KMS-11 (cell line): ENCODE results near the gene PAK6.

Experiments used
- H2AFZ ChIP-seq: fragments of 200-600 bp; sonication (generic); 2 replicates; pipeline ENCODE4 v1.6.1; 2016; ENCODE audit warnings: antibody characterized with exemption, mixed run types, low read depth
- H3K27ac ChIP-seq: fragments of 200-600 bp; sonication (generic); 2 replicates; pipeline ENCODE4 v1.6.1; 2016; ENCODE audit warnings: mild to moderate bottlenecking, mixed run types
- H3K27me3 ChIP-seq: fragments of 200-600 bp; sonication (generic); 2 replicates; pipeline ENCODE4 v1.6.1; 2017; ENCODE audit warnings: mild to moderate bottlenecking, low read depth, mixed run types, moderate library complexity; ENCODE audit not compliant: insufficient read depth
- H3K36me3 ChIP-seq: fragments of 200-600 bp; sonication (generic); 2 replicates; pipeline ENCODE4 v1.6.1; 2017; ENCODE audit warnings: mild to moderate bottlenecking, mixed run types; ENCODE audit not compliant: insufficient read depth
- H3K4me1 ChIP-seq: fragments of 200-600 bp; sonication (generic); 2 replicates; pipeline ENCODE4 v1.6.1; 2016; ENCODE audit warnings: mild to moderate bottlenecking, low read depth, mixed run types; ENCODE audit not compliant: poor library complexity, severe bottlenecking
- H3K4me2 ChIP-seq: fragments of 200-600 bp; sonication (generic); 2 replicates; pipeline ENCODE4 v1.7.0; 2016; ENCODE audit warnings: mild to moderate bottlenecking, mixed run types
- H3K4me3 ChIP-seq: fragments of 200-600 bp; sonication (generic); IDR thresholded peaks from 2 replicates; pipeline ENCODE4 v1.6.1; 2017; ENCODE audit warnings: low read depth, low read length, mixed read lengths; ENCODE audit not compliant: insufficient read depth
- H3K79me2 ChIP-seq: fragments of 200-600 bp; sonication (generic); 2 replicates; pipeline ENCODE4 v1.6.1; 2016; ENCODE audit warnings: low read depth, mixed run types; ENCODE audit not compliant: insufficient read depth
- H3K9ac ChIP-seq: fragments of 200-600 bp; sonication (generic); 2 replicates; pipeline ENCODE4 v1.6.1; 2016; ENCODE audit warnings: mild to moderate bottlenecking, mixed run types
- H4K20me1 ChIP-seq: fragments of 200-600 bp; sonication (generic); 2 replicates; pipeline ENCODE4 v1.6.1; 2016; ENCODE audit warnings: mild to moderate bottlenecking, mixed run types; ENCODE audit not compliant: insufficient read depth
- CTCF ChIP-seq: fragments of 200-600 bp; sonication (generic); conservative IDR thresholded peaks from 2 replicates; pipeline ENCODE4 v1.6.1; 2017; ENCODE audit warnings: low read depth, mild to moderate bottlenecking, antibody characterized with exemption, low read length, moderate library complexity, mixed read lengths

Gene PAK6

GRCh38 chr15:40312370-40313158 lies 73.7 kb downstream of the PAK6 start:
- H3K36me3 ChIP-seq: no peaks in the 10 kb centered on the region
- H2AFZ ChIP-seq: no peak overlapping the region
- H3K27ac ChIP-seq: no peak overlapping the region
- no peak overlapping the region for H3K4me2 ChIP-seq
- H3K4me1 ChIP-seq: no peaks in the 10 kb centered on the region
- no peaks in the 10 kb centered on the region for H3K27me3 ChIP-seq
- no peak for TF ChIP-seq CTCF
- H3K79me2 ChIP-seq: no peaks in the 10 kb centered on the region
- no peak overlapping the region for H3K9ac ChIP-seq
- H3K4me3 ChIP-seq: no peak overlapping the region
- no peaks in the 10 kb centered on the region for H4K20me1 ChIP-seq

GRCh38 chr15:40313531-40314398 lies 74.9 kb downstream of the PAK6 start:
- Histone ChIP-seq H3K4me2 (no peak overlapping the region), H3K79me2 (no peaks in the 10 kb centered on the region), H2AFZ (no peak overlapping the region), H4K20me1 (no peaks in the 10 kb centered on the region), H3K9ac (no peak overlapping the region), H3K27ac (no peak overlapping the region), H3K27me3 (no peaks in the 10 kb centered on the region), H3K4me3 (no peak overlapping the region), H3K36me3 (no peaks in the 10 kb centered on the region), H3K4me1 (no peaks in the 10 kb centered on the region)
- no peak for TF ChIP-seq CTCF

GRCh38 chr15:40314723-40315276 lies 75.9 kb downstream of the PAK6 start:
- Histone ChIP-seq H3K27me3 (no peaks in the 10 kb centered on the region), H3K4me1 (no peaks in the 10 kb centered on the region)
- no peak for TF ChIP-seq CTCF

GRCh38 chr15:40316931-40317330 lies 78.1 kb downstream of the PAK6 start:
- H3K27me3 ChIP-seq: no peaks in the 10 kb centered on the region
- H3K27ac ChIP-seq: no peak overlapping the region
- no peaks in the 10 kb centered on the region for H3K36me3 ChIP-seq
- no peak overlapping the region for H3K4me2 ChIP-seq
- no peaks in the 10 kb centered on the region for H3K79me2 ChIP-seq
- H2AFZ ChIP-seq: no peak overlapping the region
- TF ChIP-seq CTCF: no peak
- no peaks in the 10 kb centered on the region for H4K20me1 ChIP-seq
- H3K4me1 ChIP-seq: peaks cover 7% of the 10 kb centered on the region
- no peak overlapping the region for H3K9ac ChIP-seq
- no peak overlapping the region for H3K4me3 ChIP-seq

More at GRCh38 chr15:40314723-40315276, 75.9 kb downstream of the PAK6 start:
- Histone ChIP-seq H3K27ac (no peak overlapping the region), H3K9ac (no peak overlapping the region), H3K36me3 (no peaks in the 10 kb centered on the region), H3K79me2 (no peaks in the 10 kb centered on the region), H3K4me2 (no peak overlapping the region), H4K20me1 (no peaks in the 10 kb centered on the region), H3K4me3 (no peak overlapping the region), H2AFZ (no peak overlapping the region)
